ENCODE measurements around the gene PRR22. TPM values are rescaled to one million over a fixed set of nuclear protein-coding genes. Genes with fewer than 3 reads are reported as not detected.

Gene PRR22
- total RNA-seq, 2 experiments from 2014 or later, result 4.4 to 5.0 TPM

- ChIA-PET CTCF (interaction anchor here (0.7 to 2.4 kb wide), 70 partner anchors 8 to 867 kb away, joined by 3 to 57 read pairs (median 4); partner anchors contain the start of genes CATSPERD, DUS3L, FUT5 and FUT6), POLR2A (interaction anchor here (0.6 to 5.3 kb wide), 13 partner anchors 7 to 466 kb away, joined by 3 to 31 read pairs (median 4); partner anchors contain the start of genes DUS3L and NDUFA11)
- Mint-ChIP-seq H3K4me1 (ENCODE audit: low read depth) (peaks cover 22% of the 10 kb centered on the region), H3K27ac (peak within 1 kb of the TSS; percentile 76), H3K9me3 (no peaks in the 10 kb centered on the region), H3K36me3 (ENCODE audit: low read depth) (no peaks in the 10 kb centered on the region), H3K27me3 (peaks cover 20% of the 10 kb centered on the region), H3K4me3 (peak within 1 kb of the TSS; percentile 69)
- TF ChIP-seq CTCF (IDR thresholded peaks at IDR 0.05), result no peak
- intact Hi-C loops (cut with micrococcal nuclease), result loop anchor here (10.0 kb wide), 1 partner anchor 100 kb away; the partner anchor contains the start of genes NDUFA11 and VMAC
- ATAC-seq (no peak), DNase-seq (peak; percentile 58)
These were observed 20.2 kb upstream of the PRR22 start, which contains the start of gene NRTN for GRCh38 chr19:5804516-5805461. TSS of gene NRTN (plus strand) at chr19:5805067. CDS start at chr19:5824166, 19,099 bp downstream.

- Mint-ChIP-seq H3K36me3 (ENCODE audit: low read depth) (no peaks in the 10 kb centered on the region), H3K27me3 (peaks cover 25% of the 10 kb centered on the region), H3K4me3 (peak overlapping the region; percentile 69), H3K9me3 (no peaks in the 10 kb centered on the region), H3K27ac (peak overlapping the region; percentile 76), H3K4me1 (ENCODE audit: low read depth) (peaks cover 22% of the 10 kb centered on the region)
- ChIA-PET CTCF (interaction anchor here (0.7 to 2.4 kb wide), 71 partner anchors 8 to 866 kb away, joined by 3 to 57 read pairs (median 4); partner anchors contain the start of genes CATSPERD, DUS3L, FUT5 and FUT6), POLR2A (interaction anchor here (0.6 to 5.3 kb wide), 13 partner anchors 8 to 467 kb away, joined by 3 to 31 read pairs (median 4); partner anchors contain the start of genes DUS3L and NDUFA11)
- DNase-seq (peak; percentile 96), ATAC-seq (peak; percentile 98)
- peak; percentile 93 for TF ChIP-seq CTCF (IDR thresholded peaks at IDR 0.05)
- intact Hi-C loops (cut with micrococcal nuclease), result loop anchor here (10.0 kb wide), 1 partner anchor 101 kb away; the partner anchor contains the start of genes NDUFA11 and VMAC
These were observed 19.4 kb upstream of the PRR22 start for GRCh38 chr19:5803752-5804515.

GRCh38 chr19:5803441-5803751 is 18.9 kb upstream of the PRR22 start:
- H3K27me3 Mint-ChIP-seq, result peaks cover 28% of the 10 kb centered on the region
- CTCF ChIA-PET, result interaction anchor here (0.9 to 2.4 kb wide), 57 partner anchors 9 to 322 kb away, joined by 3 to 57 read pairs (median 5); partner anchors contain the start of genes CATSPERD, DUS3L, FUT6 and LONP1
- no peaks in the 10 kb centered on the region for H3K9me3 Mint-ChIP-seq
- TF ChIP-seq CTCF (IDR thresholded peaks at IDR 0.05), result no peak
- no peaks in the 10 kb centered on the region for H3K36me3 Mint-ChIP-seq (ENCODE audit: low read depth)
- peaks cover 22% of the 10 kb centered on the region for H3K4me1 Mint-ChIP-seq (ENCODE audit: low read depth)
- no peak overlapping the region for H3K27ac Mint-ChIP-seq
- H3K4me3 Mint-ChIP-seq, result peak overlapping the region; percentile 51
- no peak for ATAC-seq
- POLR2A ChIA-PET, result interaction anchor here (1.1 to 5.3 kb wide), 5 partner anchors 9 to 468 kb away, joined by 3 to 31 read pairs (median 3); partner anchors contain the start of gene DUS3L
- intact Hi-C loops (cut with micrococcal nuclease), result loop anchor here (10.0 kb wide), 1 partner anchor 101 kb away; the partner anchor contains the start of genes NDUFA11 and VMAC
- no peak for DNase-seq

- no peaks in the 10 kb centered on the region for H3K36me3 Mint-ChIP-seq (ENCODE audit: low read depth)
- peaks cover 22% of the 10 kb centered on the region for H3K4me1 Mint-ChIP-seq (ENCODE audit: low read depth)
- intact Hi-C loops (cut with micrococcal nuclease), result loop anchor here (10.0 kb wide), 1 partner anchor 103 kb away; the partner anchor contains the start of genes NDUFA11 and VMAC
- no peak for TF ChIP-seq CTCF (IDR thresholded peaks at IDR 0.05)
- ChIA-PET CTCF (interaction anchor here (1.2 to 1.8 kb wide), 2 partner anchors 9 to 101 kb away, joined by 3 to 4 read pairs; partner anchors contain the start of gene NDUFA11), POLR2A (interaction anchor here (1.3 to 5.3 kb wide), 2 partner anchors 12 to 26 kb away, joined by 6 to 31 read pairs; partner anchors contain the start of gene DUS3L)
- DNase-seq, result peak; percentile 64
- H3K27me3 Mint-ChIP-seq, result peaks cover 29% of the 10 kb centered on the region
- no peak overlapping the region for H3K27ac Mint-ChIP-seq
- H3K4me3 Mint-ChIP-seq, result no peak overlapping the region
- H3K9me3 Mint-ChIP-seq, result no peaks in the 10 kb centered on the region
- no peak for ATAC-seq
These were observed 17.5 kb upstream of the PRR22 start for GRCh38 chr19:5801796-5802619.
